GM19455 (cell line): ENCODE data around the gene DDX54.

ENCODE experiments used
- ATAC-seq: cut with Tn5 transposase; IDR thresholded peaks from one replicate; pipeline ENCODE4 v1.9.1; 2021; ENCODE audit not compliant: unreplicated experiment

Gene DDX54

DNA sequence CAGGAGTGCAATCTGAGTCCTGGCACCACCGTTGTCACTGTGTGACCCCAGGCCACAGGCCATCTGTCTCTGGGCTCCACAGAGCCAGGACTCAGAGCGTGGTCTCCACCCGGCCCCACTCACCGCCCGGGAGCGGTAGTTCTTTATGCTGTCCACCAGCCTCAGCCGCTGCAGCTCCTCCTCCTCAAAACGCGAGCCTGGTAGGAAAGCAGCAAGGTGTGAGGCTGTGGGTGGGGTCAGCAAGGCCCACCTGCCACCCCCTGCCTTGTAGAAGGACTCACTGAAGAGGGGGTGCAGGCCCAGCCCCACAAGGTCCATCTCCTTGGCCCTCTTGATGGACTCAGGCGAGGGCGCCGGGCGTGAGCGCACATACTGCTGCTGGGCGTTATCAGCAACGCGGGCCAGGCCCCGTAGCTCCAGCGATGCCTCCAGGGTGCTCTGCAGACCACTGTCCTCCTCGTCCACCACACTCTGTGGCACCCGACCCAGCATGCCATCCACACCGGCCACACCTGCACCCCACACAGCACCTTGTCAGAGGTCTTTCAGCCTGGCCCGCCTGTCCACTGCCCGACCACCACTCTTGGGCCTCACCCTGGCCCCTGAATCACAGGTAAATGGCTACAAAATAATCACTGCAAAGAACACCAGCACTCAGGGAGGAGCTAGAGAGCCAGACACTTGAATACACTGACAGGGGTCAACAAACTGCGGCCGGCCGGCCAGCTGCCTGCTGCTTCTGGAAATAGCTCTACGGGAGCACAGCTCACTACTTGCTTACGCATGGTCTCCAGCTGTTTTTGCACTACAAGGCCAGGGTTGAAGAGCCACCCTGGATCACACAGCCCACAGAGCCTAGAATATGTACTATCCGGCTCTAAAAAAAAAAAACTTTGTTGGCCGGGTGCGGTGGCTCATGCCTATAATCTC is 19.5 kb downstream of the DDX54 start:
- no peak for ATAC-seq

DNA sequence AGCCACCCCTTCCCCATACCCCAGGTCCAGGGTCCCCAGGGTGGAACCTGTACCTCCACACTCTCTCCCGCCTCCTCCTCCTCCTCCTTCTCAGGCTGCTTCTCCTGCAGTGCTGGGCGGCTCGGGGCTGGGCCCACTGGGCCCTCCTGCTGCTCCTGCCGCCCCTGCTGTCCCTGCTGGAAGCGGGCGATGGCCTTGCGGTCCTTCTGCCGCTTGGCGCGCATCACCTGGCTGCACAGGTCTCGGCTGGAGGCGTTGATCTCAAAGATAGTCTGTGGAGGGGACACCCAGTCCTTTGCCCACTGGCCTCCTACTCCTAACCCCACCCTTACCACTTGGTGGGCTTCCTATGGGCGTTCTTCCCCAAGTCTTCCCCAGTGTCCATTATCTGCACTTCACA is 21.3 kb downstream of the DDX54 start:
- ATAC-seq: no peak

DNA sequence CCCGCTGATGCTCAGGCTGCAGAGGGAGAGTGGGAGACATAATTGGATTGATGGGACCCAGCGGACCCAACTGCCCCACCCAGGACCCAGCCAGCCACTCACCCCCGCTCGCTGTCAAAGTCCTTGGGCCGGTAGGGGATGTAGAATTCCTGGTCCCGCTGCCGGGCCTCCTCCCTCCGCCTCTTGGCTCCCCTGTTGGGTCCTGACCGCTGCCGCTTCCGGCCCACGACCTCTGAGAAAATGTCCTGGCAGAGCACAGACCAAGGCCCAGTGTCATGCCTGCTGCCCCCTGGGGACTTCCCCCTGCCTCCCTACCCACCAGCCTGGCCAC is 22.3 kb downstream of the DDX54 start:
- ATAC-seq: no peak

DNA sequence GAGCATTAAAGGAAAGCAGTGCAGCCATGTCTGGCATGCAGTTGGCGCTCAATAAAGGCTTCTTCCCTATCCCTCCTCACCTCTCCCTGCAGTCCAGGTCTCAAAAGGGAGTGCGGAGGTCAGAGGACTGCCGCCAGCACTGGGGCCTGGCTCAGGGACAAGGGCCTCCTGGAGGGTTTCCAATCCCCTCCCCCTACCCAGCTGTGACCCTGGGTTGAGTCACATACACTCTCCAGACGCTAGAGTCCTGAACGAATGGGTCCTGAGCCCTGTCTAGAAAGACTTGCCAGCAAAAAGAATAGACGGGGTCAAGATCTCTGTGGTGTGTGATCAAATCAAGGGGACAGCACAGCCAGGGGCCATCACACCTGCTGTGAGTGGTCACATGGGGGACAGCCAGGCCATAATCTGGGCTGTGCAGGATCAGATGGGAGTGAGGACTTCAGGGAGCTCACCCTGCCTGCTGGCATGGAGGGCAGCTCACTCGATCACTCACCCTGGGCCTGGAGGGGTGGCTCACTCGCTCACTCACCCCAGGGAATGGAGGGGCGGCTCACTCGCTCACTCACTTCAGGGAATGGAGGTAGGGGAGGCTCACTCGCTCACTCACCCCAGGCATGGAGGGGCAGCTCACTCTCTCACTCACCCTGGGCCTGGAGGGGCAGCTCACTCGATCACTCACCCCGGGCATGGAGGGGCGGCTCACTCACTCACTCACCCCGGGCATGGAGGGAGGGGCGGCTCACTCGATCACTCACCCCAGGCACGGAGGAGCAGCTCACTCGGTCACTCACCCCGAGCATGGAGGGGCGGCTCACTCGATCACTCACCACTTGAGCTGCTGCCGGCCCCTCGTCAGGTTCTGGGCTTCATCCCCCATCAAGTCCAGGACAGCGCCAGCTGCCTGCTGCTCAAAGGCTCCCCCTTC is 22.9 kb downstream of the DDX54 start:
- no peak for ATAC-seq

DNA sequence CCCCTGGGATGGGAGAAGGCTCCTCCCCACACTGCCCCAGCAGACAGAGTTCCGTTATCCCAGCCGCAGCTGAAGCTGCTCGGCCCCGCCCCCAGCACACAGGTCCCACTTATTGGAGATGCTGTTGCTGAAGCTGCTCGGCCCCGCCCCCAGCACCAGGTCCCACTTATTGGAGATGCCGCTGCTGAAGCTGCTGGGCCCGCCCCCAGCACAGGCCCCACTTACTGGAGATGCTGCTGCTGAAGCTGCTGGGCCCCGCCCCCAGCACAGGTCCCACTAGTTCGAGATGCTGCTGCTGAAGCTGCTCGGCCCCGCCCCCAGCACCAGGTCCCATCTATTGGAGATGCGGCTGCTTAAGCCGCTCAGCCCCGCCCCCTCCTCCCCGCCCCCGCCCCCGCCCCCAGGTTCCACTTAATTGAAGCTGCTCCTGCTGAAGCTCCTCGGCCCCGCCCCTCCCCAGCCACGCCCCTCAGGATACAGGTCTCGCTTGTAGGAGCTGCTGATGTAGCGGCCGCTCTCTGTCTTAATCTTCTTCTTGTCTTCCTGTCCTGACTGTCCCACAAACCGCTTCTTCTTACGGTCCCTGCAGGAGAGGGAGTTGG is 23.8 kb downstream of the DDX54 start:
- no peak for ATAC-seq

DNA sequence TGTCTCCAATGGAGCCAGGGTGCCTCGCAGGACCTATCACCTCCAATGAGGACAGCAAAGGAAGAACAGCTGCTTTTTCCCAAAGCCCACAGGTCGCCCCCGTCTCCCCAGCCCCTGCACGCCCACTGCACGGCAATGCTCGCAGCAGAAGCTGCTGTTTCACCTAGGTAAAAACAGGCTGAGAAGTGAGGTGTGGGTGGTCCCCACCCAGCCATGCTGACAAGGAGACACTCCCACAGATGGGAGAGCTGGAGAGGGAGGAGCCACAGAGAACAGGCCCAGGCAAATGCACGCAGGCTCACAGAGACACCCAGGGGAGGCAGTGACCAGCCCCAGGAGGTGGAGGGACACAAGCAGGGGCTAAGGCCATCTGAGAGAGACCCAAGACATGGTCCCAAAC is 25.3 kb downstream of the DDX54 start:
- no peak for ATAC-seq

DNA sequence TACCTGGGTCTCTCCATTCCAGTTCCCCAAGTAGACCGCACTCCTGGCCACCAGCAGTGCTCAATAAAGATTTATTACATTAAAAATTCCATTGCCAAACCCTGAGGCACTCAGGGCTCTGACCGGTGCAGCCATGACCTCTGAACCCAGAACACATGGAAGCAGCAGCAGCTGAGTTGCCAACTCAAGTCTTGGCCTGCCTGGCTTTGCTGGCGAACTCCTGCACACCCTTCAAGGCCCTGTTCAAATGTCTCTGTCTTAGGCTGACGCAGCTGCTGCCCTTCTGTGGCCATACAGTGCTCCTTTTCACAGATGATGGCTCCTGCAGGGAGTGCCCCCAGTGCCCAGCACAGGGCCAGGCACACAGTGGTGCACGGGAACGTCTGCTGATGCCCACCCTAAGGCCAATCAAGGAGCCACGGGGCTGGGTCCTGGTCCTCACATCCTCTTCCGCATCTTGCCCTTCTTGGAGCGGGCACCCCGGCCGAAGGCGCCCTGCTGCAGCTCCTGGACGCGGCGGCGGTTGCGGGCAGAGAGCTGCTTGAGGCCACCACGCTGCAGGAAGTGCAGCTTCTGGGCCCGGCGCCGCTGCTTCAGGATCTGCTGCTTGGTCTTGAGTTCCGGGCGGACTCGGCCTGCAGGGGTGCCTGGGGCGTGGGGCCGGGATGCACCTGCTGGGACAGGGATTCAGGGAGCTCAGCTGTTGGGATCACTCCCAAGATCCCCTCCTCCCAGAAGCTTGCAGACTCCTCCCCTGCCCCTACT is 26.7 kb downstream of the DDX54 start:
- no peak for ATAC-seq

DNA sequence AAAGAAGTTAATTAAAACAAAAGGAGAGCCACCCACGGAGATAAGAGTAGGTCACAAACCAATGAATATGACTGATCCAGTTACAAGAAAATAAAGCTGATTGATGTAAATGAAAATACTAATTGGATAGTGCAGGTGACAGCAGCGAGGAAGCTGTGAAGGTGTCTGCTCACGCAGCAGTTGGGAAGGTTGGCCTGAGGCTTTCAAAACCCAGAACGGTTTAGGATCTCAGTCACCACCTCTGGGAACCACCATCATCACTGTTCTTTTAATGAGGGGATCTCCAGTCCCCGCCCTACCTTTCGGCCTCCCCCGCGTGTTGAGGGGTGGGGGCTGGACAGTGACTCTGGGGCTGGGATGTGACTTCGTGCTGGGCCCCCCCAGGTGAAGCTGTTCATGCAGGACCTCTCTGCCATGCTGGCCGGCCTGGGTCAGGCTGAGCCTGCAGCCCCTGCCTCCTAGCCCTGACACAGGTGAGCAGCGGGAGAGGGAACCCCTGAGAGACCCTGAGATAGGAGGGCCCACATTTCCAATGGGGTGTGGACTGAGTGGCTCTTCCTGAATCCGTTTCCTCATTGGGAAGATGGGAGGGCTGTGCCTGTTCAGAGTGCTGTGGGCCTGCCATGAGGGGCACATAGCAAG is 27.9 kb downstream of the DDX54 start:
- no peak for ATAC-seq

DNA sequence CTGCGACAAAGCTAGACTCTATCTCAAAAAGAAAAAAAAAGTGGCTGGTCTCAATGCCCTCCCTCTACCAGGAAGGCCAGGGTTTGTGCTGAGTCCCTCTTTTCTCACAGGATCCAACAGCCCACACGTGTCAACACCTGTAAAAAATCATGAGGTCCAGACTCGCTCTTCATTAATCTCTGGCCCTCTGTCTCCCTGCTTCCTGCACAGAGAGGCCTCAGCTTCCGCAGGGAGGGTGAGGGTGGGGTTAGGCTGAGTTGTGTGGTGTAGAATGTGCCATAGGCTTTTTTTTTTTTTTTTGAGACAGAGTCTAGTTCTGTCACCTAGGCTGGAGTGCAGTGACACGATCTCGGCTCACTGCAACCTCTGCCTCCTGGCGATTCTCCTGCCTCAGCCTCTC is 29.6 kb downstream of the DDX54 start:
- no peak for ATAC-seq

DNA sequence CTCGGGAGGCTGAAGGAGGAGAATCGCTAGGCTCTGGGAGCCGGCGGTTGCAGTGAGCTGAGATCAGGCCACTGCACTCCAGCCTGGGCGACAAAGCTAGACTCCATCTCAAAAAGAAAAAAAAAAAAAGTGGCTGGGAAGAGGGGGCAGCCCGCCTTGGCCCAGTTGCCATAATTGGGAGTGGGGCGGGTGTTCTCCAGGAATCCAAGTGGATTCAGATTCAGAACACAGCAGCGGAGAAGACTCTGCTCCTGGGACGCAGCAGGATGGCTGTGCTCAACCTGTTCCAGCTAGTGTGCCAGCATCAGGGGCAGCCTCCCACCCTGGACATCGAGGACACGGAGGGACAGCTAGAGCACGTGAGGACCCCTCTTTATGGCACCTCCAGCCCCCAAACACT is 30.2 kb downstream of the DDX54 start:
- ATAC-seq: no peak

DNA sequence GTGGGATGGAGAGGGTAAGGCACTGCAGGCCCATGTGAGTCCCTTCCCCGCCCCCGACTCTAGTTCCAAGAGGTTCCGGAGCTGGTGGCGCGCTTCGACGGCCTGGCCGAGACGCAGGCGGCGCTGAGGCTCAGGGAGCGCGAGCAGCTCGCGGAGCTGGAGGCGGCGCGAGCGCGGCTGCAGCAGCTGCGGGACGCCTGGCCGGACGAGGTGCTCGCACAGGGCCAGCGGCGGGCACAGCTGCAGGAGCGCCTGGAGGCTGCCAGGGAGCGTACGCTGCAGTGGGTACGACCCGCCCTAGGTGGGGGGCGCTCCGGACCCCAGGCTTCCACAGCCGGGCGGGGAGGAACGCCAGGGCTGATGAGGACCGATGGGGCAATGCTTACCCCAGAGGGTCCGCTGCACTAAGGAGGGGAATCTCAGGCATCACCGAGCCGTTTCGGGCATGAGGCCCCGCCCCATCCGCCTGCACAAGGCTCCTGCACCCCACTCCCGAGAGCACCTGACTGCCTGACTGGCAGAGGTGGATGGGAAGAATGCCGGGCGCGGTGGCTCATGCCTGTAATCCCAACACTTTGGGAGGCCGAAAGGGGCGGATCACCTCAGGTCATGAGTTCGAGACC is 30.8 kb downstream of the DDX54 start:
- no peak for ATAC-seq

DNA sequence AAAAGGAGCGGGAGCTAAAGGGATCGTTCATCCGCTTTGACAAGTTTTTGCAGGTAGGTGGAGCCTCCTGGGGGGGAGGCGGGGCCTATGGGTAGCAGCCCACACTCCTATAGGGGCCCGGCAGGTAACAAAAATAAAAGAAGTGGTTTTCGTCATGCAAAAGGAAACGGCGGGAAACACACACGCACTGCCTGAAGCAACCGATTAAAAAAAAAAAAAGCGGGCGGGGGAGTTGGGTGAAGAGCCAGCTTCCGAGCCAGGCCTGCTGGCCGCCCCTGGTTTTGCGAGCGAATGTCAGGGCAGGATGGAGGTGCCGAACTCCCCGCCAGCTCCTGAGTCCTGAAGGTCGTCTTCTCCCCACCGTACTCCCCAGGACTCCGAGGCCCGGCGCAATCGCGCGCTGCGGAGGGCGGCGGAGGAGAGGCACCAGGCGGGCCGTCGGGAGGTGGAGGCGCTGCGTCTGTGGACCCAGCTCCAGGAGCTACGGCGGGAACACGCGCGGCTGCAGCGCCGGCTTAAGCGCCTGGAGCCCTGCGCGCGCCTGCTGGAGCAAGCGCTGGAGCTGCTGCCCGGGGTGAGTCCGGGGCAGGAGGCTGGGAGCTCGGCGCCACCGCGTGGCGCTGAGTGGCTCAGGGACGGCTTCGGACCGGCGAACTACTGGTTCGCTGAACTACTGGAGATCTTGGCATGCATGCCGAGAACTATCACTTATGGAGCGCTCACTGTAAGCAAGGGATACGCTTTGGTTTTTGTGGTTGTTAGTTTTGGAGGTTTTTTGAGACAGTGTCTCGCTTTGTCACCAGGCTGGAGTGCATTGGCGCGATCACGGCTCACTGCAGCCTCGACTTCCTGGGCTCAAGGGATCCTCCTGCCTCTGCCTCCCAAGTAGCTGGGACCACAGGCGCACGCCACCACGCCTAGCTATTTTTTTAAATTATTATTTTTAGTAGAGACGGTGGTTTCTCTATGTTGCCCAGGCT is 32.2 kb downstream of the DDX54 start:
- peak; percentile 60 for ATAC-seq

DNA sequence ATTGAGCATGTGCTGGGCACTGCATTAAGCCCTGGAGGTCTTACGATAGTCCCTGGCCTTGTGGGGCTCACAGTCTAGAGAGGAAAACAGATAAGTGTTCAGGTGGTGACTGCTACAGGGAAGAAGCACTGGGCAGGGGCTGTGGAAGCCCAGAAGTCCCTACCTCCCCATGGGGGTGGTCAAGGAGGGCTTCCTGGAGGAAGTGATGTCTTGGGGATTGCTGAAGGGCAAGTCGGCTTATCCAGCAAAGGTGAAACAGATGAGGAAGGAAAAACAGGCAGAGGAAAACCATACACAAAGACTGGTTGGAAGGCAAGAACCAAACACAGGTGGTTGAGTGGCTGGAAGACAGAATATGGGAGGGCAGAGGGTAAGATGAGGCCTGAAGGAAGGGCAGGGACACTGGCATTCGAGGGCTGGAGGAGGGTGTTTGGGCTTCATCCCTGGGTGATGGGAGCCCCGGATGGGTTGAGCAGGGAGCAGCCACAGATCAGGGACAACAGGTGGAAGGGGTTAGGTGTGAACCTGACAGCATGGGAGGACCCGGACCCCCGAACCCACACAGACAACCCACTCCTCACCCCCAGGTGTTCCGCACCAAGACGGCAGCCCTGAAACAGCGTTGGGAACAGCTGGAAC is 33.0 kb downstream of the DDX54 start:
- ATAC-seq: no peak

DNA sequence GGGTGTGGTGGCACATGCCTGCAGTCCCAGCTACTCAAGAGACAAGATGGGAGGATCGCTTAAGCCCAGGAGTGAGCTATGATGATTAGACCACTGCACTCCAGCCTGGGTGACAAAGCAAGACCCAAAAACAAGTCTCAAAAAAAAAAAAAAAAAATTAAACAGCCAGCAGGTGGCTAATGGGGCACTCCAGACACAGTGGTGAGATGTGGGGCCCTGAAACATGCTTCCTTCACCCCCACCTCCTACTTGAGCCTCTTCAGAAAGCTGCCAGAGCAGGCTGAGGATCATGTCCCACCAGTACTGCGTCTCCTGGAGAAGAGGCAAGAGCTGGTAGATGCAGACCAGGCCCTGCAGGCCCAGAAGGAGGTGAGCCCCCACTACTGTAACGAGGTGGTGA is 33.6 kb downstream of the DDX54 start:
- no peak for ATAC-seq

DNA sequence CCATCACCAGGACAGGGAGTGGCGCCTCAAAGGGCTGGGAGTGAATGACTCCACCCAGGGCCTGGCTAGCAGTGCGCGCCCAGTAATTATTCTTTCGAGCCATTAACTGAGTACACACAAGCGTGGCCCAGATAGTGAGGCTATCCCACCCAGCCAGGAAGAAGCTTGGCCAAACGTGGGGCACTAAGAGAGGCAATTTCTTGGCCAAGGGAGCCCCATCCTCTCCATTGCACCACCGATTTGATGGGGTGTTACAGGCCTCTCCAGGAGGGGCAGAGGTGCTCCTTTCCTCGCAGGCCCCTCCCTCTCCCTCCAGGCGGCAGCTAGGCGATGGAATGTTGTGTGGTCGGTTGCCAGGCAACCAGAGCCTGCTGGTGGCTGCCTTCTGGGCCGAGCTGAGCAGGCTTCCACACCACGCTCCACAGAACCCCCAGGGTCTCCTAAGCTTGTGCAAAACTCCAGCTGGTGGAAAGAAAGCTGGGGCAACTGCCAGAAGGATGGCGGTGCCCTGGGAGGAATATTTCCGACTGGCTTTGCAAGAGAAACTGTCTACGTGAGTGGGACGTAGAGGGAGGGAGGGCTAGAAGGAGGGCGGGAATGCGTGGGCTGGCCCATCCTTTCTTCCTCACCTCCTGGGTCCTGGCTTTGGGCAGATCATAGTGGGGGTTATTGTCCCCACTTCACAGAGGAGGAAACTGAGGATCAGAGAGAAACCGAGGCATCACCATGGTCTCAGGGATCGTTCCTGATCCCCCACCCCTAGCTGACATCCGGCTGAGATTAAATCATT is 35.7 kb downstream of the DDX54 start, which contains the start of gene CFAP73:
Gene CFAP73 (plus strand): TSS at position 364 of the 790 bp plus-strand sequence. CDS start 134 bp downstream, at position 498.
- no peak for ATAC-seq

DNA sequence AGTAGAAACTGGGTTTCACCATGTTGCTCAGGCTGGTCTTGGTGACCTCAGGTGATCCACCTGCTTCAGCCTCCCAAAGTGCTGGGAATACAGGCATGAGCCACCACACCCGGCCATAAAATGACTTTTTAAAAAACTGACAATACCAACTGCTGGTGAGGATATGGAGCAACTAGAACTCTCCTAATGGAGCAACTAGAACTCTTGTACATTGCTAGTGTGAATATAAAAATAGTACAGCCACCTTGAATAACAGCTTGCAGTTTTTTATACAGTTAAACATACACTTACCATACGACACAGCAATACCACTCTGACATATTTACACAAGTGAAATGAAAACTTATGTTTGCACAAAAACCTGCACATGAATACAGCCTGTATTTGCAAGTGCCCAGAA is 38.3 kb downstream of the DDX54 start:
- no peak for ATAC-seq
